Measurements from ENCODE around the gene PLXNC1.

The PLXNC1 gene

DNA sequence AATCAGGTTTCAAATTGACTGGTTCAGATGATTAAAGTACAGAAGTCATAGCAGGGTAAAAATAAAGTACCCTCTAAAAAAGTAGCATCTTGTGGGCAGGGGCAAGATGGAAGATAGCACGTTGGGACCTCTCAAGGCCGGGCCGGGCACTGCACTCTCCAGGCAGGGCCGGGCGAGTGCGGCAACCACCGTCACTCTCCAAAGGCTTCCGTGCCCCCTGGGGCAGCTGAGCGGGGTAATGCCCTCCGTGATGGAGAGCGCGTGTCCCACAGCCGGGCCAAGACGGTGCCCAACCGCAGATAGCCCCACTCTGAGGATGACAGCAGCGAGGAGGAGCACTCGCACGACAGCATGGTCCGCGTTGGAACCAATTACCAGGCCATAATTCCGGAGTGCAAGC is 8.6 kb upstream of the PLXNC1 start:
- no peak for DNase-seq

DNA sequence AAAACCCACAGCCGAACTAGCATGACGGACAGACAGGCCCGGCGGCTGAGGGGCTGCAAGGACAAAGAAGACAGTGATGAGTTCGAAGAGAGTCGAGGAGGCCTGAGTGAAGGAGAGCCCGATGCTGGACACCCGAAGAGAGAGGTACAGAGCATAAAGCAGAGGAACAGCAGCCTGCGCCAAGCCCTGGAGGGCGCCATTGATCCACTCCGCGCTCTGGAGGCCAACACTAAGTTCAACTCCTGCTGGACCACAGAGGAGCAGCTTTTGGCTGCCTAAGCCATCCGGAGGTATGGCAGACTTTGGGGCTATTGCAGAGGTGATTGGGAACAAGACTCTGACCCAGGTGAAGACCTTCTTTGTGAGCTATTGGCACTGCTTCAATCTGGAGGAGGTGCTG is 7.8 kb upstream of the PLXNC1 start:
- DNase-seq = peak; percentile 75

DNA sequence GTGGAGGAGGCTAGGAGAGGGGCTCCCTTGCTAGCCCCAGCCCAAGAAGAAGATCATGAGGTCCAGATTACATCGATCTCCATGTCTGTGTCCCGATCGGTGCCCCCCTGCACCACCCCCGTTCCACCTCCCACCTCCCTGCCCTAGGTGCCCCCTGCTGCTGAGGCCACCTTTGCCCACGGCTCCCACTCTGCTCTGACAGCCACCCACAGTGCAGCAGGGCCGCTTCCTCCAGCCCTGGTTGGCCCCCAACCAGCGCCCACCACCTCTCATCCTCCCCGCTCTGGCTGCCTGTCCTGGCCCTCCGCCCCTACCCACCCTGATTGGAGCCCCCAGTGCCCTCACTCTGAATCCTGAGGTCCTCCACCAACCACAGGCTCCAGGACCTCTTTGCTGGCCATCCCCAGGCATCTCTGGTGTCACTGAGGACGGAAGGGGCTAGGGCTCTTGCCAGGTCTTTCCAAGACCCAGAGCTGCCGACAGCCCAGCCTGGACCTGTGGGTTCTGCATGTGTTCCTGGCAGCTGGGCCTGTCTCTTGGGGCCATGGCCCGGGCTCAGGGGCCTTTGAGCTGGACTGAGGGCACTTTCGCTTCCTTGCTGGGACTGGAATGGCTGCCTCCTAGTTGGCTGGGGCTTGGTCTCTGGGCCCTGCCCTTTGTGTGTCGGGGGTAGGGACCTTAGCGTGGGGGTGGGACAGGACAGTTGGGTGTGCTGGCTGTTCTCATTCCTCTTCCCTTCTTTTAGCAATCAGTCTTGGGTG is 7.2 kb upstream of the PLXNC1 start:
- DNase-seq = no peak

DNA sequence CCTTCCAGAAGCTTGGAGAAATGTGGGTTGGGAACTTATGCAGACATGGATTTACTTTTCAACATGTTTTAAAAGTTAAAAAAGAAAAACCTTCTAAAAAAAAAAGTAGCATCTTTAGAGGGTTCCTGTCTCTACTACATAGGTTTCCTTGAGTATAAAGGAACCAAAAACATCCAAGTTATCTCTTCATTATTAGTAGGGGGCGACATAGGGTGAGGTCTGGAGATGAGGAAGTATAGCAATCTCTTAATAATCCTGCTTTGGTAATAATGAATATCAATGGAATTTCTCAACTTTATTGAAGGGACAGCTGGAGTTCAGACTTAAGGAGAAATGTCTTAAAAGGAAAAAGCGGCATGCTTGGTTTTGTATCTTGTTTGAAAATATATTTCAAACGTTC is 6.5 kb upstream of the PLXNC1 start:
- DNase-seq = peak; percentile 11

DNA sequence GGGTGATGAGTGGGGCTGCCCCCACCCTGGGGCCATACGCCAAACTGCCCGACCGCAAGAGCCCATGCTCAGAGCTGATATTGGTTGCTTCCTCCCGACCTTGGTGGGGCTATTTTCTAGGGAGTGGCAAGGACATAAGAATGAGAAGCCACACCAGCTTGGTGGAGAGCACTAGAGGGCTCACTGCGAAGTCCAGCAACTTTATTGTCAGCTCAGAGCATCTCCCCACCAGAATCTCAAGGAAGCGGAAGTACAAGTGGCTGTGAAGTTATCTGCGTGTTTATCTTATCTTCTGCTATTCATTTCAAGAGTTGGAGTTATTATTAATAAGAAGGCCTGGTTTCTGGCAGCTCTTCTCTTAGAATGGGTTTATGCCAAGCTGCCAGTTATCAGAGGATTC is 4.9 kb upstream of the PLXNC1 start:
- no peak for DNase-seq

DNA sequence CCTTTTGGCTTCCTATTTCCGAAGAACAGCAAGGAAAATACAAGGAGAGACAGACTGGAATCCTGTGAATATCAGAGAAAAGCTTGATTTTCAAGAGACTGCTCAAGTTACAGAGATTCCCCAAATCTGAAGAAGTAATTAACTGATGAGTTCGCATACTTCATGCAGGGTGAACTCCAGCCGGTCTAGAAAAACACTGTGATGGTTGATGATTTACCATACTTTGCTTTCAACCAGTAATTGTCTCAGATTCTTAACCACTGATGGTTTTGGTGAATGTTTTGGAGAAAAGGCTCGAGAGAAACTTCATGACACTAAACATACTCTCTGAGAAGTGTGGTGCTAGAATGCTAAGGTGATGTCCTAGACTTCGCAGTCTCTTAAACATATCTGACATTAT is 4.4 kb upstream of the PLXNC1 start:
- DNase-seq = no peak

DNA sequence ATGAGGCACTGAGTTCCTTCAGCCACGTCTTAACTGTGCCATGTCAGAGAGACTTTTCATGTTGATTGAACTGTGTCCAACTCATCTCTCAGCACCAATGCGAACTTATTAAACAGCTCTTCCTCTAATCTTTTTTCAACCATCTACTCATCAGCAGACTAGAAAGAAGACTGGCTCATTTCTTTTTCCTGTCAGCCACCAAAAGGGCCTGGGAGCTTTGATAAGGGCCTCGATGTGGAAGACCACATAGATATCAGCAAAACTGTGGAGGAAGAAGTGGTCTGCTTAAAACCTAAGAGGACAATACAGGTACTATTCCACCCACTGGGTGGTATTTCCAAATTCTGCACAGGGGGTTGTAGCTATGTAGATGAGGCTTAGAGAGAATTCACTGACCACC is 3.6 kb upstream of the PLXNC1 start:
- no peak for DNase-seq

DNA sequence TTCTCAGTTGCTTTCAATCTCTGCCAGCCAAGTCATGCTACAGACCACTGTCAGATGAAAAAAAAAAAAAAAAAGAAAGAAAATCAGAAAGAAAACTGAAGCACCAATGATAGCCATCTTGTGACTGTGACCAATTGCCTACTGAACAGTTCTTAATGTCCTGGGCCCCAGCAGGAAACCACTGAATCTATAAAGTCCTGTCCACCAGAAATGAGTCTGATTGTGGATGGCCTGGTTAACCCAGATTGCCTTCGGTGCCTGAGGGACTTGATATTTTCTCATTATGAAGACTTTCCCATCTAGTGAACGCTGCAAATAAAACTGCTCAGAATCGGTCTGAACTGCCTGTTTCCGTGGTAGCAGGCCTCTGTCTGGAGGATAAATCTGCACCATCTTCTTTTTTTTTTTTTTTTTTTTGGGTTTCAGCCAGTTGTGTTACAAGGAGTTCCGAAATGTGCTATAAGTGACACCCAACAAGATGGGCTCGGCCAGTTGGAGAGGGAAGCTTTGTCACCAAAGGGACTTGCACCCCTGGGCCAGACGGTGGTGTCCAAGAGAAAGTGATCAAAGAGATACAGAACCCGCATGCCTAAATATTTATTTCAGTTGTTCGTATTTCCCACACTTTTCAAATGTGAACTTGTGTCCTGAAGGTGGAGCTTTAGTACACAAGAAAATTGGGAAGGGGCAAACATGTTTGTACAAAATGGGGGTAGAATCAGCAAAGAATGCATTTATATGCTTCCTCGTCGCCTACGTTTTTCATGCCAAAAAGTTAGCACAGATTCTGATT is 3.0 kb upstream of the PLXNC1 start:
- peak; percentile 52 for DNase-seq

DNA sequence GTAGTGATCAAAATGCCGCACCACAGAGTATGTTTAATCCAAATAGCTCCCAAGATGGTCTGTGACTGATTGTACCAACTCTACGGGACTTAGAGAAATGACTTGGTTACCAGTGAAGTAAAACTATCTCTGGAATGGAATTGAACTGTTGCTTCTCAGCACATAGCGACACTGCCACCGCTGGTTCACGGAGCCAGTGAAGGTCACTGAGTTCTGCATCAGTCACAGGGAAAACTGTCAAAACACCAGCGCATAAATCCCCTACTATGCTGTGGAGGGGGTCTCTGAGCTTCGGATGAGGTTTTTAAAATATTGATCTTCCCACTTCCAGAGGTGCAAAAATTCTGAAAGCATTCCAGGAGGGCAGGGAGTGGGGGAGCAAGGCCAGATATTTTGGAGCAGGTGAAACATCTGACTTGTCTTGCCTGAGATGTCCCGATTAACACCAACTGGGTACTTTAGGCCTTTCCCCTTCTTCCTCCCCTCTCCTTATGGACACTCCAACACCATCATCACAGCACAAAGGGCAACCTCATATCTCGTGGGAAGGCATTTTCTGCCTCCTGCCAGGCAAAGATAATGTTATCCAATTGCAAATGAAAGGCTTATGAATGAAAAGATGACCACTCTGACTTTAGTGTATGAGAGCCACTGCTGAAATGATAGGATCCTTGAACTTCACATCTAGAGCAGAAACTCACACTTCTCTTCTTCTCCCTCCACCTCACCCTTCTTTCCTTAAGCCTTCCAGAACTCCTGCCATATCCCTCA is 2.0 kb upstream of the PLXNC1 start:
- no peak for DNase-seq

DNA sequence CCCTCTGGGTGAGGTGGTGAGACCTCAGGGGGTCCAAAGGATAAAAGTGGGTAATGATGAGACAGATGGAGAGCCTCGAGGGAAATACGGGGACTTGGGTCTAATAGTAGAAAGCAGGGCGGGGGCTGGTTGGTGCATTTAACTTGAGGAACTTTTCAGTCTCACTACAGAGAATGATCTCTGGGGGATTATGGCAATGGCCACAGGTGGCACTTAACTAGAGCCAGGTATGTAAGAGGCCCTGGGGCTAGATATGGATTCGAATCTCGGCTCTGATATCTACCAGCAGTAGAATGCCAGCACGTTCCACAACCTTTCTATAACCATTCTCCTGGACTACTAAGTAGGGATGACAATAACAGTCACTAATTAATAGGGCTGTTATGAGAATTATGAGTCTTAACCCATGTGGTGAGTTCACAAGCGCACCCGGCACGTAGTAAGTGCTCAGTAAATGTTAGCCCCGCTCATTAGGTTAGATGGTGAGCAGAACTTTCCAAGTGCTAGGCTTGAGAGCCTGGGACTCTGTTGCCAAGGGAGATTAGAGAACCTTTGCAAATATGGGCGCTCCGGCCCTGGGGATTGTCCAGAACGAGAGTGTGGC is 888 bp upstream of the PLXNC1 start:
- peak; percentile 42 for DNase-seq

DNA sequence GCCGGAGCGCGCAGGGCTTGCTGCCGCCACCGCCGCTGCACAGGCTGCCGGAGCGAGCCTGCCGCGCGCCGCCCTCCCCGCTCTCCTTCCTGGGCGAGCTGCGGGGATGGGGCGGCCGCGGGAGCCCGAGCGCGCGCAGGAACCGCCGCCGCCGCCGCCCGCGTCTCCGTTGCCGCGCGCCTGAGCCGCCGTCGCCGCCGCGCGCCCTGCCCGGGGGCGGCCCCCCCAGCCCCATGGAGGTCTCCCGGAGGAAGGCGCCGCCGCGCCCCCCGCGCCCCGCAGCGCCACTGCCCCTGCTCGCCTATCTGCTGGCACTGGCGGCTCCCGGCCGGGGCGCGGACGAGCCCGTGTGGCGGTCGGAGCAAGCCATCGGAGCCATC is 352 bp downstream of the PLXNC1 start:
- DNase-seq = no peak

DNA sequence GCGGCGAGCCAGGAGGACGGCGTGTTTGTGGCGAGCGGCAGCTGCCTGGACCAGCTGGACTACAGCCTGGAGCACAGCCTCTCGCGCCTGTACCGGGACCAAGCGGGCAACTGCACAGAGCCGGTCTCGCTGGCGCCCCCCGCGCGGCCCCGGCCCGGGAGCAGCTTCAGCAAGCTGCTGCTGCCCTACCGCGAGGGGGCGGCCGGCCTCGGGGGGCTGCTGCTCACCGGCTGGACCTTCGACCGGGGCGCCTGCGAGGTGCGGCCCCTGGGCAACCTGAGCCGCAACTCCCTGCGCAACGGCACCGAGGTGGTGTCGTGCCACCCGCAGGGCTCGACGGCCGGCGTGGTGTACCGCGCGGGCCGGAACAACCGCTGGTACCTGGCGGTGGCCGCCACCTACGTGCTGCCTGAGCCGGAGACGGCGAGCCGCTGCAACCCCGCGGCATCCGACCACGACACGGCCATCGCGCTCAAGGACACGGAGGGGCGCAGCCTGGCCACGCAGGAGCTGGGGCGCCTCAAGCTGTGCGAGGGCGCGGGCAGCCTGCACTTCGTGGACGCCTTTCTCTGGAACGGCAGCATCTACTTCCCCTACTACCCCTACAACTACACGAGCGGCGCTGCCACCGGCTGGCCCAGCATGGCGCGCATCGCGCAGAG is 873 bp downstream of the PLXNC1 start:
- DNase-seq = peak; percentile 74

DNA sequence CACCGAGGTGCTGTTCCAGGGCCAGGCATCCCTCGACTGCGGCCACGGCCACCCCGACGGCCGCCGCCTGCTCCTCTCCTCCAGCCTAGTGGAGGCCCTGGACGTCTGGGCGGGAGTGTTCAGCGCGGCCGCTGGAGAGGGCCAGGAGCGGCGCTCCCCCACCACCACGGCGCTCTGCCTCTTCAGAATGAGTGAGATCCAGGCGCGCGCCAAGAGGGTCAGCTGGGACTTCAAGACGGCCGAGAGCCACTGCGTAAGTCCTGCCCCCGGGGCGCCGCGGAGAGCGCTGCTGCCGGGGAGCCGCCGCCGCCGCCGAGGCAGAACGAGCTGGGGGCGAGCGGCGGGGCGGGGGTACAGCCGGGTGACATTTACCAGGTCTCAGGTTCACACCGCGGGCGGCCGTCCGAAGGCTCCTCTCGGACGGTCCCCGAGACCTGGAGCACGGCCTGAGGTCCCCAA is 1.4 kb downstream of the PLXNC1 start:
- peak; percentile 56 for DNase-seq

DNA sequence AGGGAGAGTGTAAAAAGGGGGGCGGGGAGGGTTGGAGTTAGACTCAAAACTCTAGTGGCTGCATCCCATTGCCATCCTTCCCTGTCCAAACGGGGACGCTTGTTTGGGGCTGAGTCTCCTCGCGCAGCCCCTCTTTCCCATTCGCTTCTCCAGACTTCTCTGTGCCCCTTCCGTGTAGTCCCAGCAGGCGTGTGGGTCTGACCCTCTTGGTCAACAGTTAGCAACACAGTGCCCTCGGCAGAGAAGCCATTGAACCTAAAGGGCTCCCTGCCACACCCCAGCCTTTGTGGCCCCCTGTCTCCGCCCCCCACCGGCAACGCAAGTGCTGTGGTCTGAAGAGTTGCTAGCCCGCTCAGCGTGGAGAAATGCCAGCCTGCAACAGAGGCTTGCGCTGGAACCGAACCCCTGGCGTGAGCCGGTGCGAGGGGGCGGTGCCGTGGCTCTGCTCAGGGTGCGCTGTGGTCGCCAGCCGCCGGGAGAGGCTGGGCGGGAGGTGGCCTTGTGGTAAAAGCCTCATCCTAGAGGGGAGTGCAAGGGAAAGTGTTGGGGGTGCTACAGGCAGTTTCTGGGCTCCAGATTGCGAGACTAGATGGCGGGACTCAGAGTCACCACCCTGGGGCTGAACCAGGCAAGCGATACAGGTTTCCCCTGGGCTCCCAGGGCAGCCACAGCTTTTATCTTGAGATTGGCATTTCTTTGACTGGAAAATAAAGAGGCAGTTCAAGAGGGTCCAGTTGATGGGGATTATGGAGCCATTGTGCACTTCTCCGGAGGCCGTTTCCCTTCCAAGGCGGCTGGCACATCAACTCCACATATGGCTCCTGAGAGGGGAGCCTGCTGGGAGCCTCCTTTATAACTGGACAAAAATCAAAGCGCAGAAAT is 2.1 kb downstream of the PLXNC1 start:
- DNase-seq = peak; percentile 29

DNA sequence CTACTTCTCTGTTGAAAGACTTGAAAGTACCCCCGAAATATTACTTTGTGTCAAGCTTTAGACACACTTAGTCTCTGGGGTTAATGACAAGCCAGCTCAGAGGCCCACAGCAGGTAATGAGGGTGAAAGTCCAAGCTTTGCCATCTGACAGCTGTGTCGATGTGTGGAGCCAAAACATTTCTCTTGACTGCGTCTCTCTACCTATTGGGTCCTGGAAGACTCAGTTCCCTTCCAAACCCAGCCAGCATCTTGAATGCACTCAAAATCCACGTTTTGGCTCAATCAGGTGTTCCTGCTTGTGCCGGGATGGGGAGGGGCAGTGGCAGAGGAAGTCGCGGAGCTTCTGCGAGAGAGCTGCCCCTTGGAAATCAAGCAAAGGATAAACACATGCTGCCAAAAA is 3.2 kb downstream of the PLXNC1 start:
- peak; percentile 15 for DNase-seq

DNA sequence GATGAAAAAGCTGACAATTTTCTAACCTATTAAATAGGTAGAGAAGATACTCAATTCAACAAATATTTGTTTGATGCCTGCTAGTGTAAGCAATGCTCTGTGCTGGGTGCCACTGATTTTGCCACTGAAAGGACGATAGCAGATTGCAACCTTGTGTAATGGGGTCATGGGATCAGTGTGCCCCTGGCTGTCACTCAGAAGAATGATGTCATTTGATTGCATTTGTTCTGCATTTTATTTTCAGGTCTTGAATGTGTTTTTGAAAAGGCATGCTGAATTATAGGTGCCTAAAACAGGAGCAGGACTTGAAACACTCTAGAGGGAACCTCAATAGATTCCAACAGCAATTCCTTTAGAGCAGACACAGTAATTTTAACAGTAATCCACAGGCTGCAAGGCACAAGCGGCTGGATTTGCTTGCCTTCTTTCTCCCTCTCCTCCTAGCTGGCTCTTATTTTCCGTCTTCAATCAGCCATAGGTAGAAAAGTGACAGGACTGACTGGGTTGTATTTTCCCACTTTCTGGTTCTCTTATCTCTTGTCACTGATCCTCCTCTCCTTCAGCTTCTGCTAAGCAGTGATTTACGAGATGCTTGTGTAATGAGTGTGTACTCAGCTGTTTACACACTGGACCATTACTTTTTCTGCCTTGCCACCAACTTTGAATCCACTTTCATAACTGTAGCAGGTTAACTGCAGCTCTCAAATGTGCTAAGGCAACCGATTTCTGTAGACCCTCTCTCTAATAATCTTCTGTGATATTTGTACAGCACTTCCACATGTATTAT is 4.1 kb downstream of the PLXNC1 start:
- DNase-seq = peak; percentile 52

DNA sequence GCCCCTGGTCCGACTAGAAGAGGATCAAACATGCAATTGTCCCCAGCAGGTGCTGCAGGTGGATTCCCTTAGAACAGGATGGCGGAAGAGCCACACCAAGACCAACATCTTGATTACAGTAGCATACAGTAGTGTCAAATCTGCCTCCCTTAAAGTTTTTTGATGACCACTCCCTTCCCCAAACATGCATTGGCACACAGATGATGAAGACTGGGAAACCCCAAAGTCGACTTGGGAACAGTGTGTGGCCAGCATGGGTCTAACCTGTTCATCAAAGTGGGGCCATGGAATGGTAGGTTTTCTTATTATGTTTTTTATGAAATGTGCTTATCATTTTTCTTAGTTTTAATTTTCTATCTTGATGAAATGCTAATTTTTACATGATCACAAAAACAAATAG is 8.8 kb downstream of the PLXNC1 start:
- DNase-seq = no peak

DNA sequence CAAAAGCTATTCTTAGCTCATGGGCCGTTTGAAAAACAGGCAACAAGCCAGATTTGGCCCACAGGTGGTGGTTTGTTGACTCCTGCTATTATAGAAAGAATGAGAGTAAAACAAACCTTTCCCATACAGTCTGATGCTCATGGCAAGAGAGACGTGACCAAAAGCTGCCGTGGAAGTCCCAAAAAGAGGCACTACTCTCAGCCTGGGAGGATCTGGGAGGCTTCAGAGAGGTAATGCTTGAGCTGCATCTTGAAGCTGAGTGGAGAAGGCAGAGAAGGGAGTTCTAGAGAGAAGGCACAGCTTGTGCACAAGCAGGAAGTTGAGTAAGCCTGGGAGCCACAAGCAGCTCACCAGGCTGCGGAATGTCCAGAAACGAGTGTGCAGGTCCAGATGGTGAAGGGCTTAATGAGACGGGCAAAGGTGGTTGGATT is 9.6 kb downstream of the PLXNC1 start:
- peak; percentile 42 for DNase-seq

DNA sequence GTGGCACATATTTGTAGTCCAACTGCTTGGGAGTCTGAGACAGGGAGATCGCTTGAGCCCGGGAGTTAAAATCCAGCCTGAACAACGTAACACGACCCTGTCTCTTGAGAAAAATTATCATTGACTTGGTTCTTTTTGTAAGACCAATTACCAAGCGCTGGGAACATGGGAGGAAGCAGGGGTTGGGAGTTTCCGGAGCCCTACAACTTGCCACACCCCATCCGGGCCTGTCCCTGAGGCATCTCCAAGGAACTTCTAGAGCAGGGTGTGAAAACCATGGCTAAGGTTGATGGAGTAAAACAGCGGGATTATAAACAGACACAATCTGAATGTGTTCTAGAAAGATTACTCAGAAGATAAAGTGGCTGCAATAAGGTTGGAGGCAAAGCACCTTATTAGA is 10.3 kb downstream of the PLXNC1 start:
- no peak for DNase-seq

DNA sequence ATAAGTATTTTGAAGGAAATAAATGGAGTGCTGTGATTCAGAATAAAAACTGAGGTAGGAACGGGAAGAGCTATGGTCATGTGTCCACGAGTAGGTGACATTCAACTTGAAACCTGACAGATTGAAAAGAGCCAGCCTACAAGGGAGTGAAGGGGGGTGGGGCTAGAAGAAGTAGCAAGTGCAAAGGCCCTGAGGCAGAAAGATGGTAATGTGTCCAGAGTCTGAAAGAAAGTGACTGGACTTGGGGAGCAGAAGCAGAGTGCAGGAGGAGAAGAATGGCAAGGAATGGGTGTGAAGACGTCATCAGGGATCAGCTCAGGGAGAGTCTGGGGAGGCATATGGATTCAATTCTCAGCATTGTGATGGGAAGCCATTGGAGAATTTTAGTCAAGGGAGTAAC is 13.7 kb downstream of the PLXNC1 start:
- no peak for DNase-seq

DNA sequence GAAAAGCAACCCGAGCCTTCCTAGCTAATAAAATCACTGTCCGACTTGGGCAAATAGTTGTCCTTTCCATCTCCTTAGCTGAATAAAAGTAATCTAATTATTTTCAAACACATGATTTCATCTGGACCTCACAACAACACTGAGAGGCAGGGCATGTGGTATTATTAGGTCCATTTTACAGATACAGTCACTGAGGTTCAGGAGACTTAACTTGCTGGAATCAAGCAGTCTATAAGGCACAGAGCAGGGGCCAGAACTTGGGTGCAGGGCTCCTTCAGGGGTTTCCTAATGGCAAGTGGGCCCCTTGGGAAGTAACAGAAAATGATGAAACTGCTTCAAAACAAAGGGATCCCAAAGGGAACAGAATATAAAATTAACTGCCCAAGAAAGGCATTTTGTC is 15.5 kb downstream of the PLXNC1 start:
- no peak for DNase-seq
